ACHN (cell line): Measurements from ENCODE around the gene CFHR2.
A peak's percentile ranks its signal among the peaks of the same experiment; 100 is the strongest.
"Not testable (repeated sequence)": the region's sequence is repeated elsewhere in the genome, so short reads cannot be mapped to it uniquely, and the experiment has no call there.

Source experiments
- DNase-seq: peaks from one replicate; pipeline ENCODE4 v3.0.0-alpha.2; 2015
- in situ Hi-C: cut with HindIII; loops from 2 replicates; pipeline ENCODE4 v1.10.0; 2017; ENCODE audit warnings: low sequenced_read_pairs, low pct_ligation_motif_present, low pct_unique_long_range_greater_than_20kb

The CFHR2 gene

DNA sequence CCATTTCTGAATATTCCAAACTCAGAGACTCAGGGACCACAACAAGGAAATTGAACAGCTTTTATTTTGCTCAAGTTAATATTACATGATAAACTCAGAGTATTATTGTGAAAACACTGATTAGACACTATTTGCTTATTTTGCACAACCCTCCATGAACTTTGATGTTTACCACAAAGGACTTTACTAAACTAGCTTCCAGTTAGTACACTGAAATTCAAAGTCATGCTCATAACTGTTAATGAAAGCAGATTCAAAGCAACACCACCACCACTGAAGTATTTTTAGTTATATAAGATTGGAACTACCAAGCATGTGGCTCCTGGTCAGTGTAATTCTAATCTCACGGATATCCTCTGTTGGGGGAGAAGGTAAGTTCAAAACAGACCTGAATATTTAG, at the start of gene CFHR2:
TSS of gene CFHR2 (plus strand) at position 171 of the 400 bp plus-strand sequence. CDS start at position 314, 143 bp downstream.
- DNase-seq, in situ Hi-C loops: not testable (repeated sequence)

DNA sequence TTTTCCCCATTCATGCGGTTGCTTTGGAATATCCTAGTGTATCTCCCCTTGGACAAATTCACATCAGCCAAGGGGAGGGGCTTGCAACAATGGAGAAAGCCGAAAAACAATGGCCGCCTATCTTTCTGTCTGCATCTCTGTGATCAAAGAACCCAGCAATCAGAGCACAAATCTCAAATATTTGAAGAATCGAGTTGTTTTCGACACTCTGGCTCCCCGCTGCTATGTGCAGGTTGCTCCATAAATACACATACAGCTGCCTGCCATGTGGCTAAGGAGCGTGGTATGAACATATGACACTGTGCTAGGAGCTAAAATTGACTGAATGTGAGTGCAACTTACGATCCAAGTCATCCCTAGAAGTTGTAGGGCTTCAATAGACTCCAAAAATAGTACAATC, 47.2 kb upstream of the CFHR2 start:
- in situ Hi-C loops: no loop called here

GRCh38 chr1:196897158-196897828, 46.2 kb upstream of the CFHR2 start:
- no peak for DNase-seq
- in situ Hi-C loops: no loop called here

More for the DNA sequence above, 47.2 kb upstream of the CFHR2 start:
- DNase-seq: no peak

- DNase-seq: no peak
- in situ Hi-C loops: no loop called here
These were observed 41.2 kb upstream of the CFHR2 start for GRCh38 chr1:196902344-196902743.

GRCh38 chr1:196910215-196910614, 33.3 kb upstream of the CFHR2 start:
- in situ Hi-C loops: no loop called here
- peak; percentile 22 for DNase-seq

GRCh38 chr1:196912283-196912682, 31.3 kb upstream of the CFHR2 start:
- in situ Hi-C loops, DNase-seq: not testable (repeated sequence)

DNA sequence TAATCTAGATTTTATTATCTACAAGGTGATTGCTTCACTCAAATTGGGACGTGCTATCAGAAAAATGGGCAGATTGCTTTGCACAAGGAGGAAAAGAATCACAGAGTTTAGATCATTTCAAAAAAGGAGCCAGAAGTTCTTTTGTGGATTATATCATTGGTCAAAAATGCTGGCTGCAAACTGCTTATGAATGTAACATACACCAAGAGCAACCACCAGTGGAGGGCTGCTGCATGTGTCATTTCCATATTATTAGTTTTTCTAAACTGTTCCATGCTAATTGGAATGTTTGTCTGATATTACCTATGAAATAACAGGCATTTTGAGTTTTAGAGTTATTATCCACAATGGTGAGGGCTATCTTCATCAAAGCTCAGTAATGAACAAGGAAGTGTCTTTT, 16.7 kb upstream of the CFHR2 start:
- in situ Hi-C loops, DNase-seq: not testable (repeated sequence)

GRCh38 chr1:196932853-196933252, 10.7 kb upstream of the CFHR2 start:
- DNase-seq, in situ Hi-C loops: not testable (repeated sequence)

DNA sequence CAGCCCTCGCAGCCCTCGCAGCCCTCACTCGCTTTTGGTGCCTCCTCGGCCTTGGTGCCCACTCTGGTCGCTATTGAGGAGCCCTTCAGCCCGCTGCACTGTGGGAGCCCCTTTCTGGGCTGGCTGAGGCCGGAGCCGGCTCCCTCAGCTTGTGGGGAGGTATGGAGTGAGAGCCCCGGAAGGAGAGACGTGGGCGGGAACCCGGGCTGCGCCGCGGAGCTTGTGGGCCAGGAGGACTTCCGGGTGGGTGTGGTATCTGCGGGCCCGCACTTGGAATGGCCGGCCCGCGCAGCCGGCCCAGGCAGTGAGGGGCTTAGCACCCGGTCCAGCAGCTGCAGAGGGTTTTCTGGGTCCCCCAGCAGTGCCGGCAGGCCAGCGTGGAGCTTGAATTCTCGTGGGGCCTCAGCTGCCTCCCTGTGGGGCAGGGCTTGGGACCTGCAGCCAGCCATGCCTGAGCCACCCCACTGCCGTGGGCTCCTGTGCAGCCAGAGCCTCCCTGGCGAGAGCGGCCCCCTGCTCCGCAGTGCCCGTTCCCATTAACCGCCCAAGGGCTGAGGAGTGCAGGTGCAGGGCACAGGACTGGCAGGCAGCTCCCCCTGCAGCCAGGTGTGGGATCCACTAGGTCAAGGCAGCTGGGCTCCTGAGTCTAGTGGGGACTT, 9.9 kb upstream of the CFHR2 start:
- in situ Hi-C loops: no loop called here
- no peak for DNase-seq

- in situ Hi-C loops, DNase-seq: not testable (repeated sequence)
These were observed 2.1 kb upstream of the CFHR2 start for GRCh38 chr1:196941474-196941873.

DNA sequence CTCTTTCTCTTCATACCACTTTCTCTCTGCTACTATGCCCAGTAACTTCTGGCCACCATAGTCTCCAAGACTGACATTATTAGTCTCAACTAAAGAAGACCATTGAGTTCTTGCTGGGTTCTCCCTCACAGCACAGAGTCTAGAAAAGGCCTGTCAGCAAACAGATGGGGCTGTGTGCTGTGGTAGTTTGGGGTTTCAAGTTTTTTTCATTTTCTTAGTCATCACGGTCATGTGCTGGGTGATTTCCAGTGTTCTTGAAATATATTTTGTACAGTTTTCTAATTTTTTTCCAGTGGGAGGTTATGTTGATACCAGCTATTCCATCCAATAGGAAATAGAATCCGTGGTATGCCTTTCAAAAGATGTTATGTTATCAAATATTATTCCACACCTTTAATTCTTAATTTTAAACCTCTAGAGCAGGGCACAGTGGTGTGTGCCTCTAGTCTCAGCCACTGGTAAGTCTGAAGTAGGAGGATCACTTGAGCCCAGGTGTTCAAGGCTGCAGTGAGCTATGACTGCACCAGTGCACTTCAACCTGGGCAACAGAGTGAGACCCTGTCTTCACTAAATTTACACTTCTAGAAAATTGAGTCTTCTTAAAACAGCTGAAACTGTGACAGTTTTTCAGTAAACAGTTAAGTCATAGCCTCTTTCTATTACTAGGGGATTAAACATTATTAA, 8.3 kb downstream of the CFHR2 start:
- DNase-seq: no peak
- in situ Hi-C loops: no loop called here

GRCh38 chr1:196954778-196955177, 11.2 kb downstream of the CFHR2 start:
- in situ Hi-C loops: no loop called here
- no peak for DNase-seq

DNA sequence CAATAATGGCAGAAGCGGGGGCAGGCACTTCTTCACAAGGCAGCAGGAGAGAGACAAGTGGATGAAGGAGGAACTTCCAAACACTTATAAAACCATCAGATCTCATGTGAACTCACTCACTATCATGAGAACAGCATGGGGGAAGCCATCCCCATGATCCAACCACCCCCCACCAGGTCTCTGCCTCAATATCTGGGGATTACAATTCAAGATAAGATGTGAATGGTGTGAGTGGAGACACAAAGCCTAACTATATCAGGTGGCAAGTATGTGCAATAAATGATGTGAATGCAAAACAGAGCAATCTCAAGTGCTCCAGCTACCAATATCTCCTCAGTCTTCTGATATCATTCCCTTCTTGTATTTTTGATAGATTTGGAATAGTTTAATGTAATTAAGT, 12.4 kb downstream of the CFHR2 start:
- in situ Hi-C loops: no loop called here
- no peak for DNase-seq

DNA sequence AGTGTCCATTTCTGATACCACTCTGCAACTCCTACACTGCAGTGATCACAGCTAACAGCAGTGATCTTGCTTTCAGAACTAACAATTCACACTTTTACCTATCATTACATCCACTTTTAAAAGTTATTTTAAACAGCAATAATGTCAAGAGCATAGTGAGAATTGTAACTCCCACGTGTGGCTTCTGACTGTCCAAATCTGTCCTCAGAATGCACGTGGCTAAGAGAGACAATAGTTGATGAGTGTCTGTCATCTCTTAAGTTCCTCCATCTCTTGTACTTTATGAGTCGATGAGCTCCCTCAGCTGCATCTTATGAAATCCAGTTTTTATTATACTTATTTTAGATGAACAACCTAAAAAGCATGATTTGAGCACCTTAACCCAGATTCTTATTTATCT, 17.3 kb downstream of the CFHR2 start:
- no peak for DNase-seq
- in situ Hi-C loops: no loop called here

DNA sequence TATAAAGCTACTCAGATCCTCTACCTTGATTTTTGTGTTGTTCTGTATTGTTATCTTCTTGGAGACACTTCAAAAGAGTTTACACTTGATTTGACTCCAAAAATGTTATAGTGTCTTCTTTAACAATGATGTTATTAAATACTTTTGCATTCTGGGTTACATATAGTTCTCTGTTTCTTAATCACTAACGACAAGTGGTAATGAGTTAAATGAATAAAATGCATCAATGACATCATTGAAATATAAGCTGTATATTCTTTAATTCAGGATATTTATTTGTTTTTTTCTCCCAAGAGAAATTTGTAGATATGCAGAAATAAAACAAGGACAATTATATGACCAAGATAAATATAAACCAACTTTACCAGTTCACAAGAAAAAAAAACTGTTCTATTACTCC, 26.6 kb downstream of the CFHR2 start:
- DNase-seq: no peak
- in situ Hi-C loops: no loop called here

GRCh38 chr1:196976278-196976677, 32.7 kb downstream of the CFHR2 start:
- in situ Hi-C loops: no loop called here
- no peak for DNase-seq

GRCh38 chr1:196977278-196977677, 33.7 kb downstream of the CFHR2 start, which contains the start of gene CFHR5:
Gene CFHR5 (plus strand): TSS chr1:196977556. CDS start chr1:196977665, 109 bp downstream.
- no peak for DNase-seq
- in situ Hi-C loops: no loop called here

- no peak for DNase-seq
These were observed 37.3 kb downstream of the CFHR2 start for GRCh38 chr1:196980859-196981258.

DNA sequence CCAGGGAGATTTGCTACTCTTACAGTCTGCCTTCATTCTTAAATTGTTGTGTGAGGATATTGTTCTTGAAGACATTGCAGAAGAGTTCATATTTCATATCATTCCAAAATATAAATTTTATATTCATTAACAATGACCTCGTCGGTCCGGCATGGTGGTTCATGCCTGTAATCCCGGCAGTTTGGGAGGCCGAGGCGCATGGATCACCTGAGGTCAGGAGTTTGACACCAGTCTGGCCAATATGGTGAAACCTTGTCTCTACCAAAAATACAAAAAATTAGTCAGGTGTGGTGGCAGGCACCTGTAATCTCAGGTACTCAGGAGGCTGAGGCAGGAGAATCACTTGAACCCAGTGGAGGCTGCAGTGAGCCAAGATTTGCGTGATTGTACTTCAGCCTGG, 38.7 kb downstream of the CFHR2 start:
- not testable (repeated sequence) for DNase-seq

More at GRCh38 chr1:196980859-196981258, 37.3 kb downstream of the CFHR2 start:
- in situ Hi-C loops: no loop called here

More for the DNA sequence above, 38.7 kb downstream of the CFHR2 start:
- in situ Hi-C loops: not testable (repeated sequence)
